Neuronal stem cell (in vitro differentiated cells): Measurements from ENCODE around the gene PCDHA9.
"Not testable (repeated sequence)": the region's sequence is repeated elsewhere in the genome, so short reads cannot be mapped to it uniquely, and the experiment has no call there.

ENCODE experiments used
- DNase-seq: peaks from one replicate; pipeline ENCODE4 v3.0.0-alpha.2; 2013; ENCODE audit warnings: low spot score
- H2AFZ ChIP-seq: one replicate; pipeline ENCODE4 v1.6.1; 2013; ENCODE audit warnings: mild to moderate bottlenecking, low read length, inconsistent platforms
- H2AK5ac ChIP-seq: 2 replicates; pipeline ENCODE4 v1.6.1; 2013; ENCODE audit warnings: low read depth, mild to moderate bottlenecking, inconsistent platforms, low read length, moderate library complexity, mixed read lengths
- H2BK120ac ChIP-seq: 2 replicates; pipeline ENCODE4 v1.6.1; 2013; ENCODE audit warnings: low read depth, mild to moderate bottlenecking, inconsistent platforms, low read length, moderate library complexity, mixed read lengths
- H2BK12ac ChIP-seq: one replicate; pipeline ENCODE4 v1.6.1; 2013; ENCODE audit warnings: low read length, inconsistent platforms
- H2BK15ac ChIP-seq: 2 replicates; pipeline ENCODE4 v1.6.1; 2013; ENCODE audit warnings: mild to moderate bottlenecking, low read length, inconsistent platforms, mixed read lengths
- H2BK5ac ChIP-seq: one replicate; pipeline ENCODE4 v1.6.1; 2013; ENCODE audit warnings: inconsistent platforms, mild to moderate bottlenecking, low read length, moderate library complexity
- H3K14ac ChIP-seq: one replicate; pipeline ENCODE4 v1.6.1; 2013; ENCODE audit warnings: low read length, inconsistent platforms
- H3K18ac ChIP-seq: 2 replicates; pipeline ENCODE4 v1.6.1; 2013; ENCODE audit warnings: low read length, inconsistent platforms
- H3K23ac ChIP-seq: 2 replicates; pipeline ENCODE4 v1.6.1; 2013; ENCODE audit warnings: low read depth, mild to moderate bottlenecking, mixed read lengths, low read length, inconsistent platforms; ENCODE audit not compliant: poor library complexity
- H3K27ac ChIP-seq: replicated peaks from 3 replicates; pipeline ENCODE4 v1.5.1; 2013; ENCODE audit warnings: low read length, inconsistent platforms
- H3K27me3 ChIP-seq, 3 experiments: 2 replicates each; pipeline ENCODE4 v1.6.1; 2013; ENCODE audit warnings: low read length in 3 of 3, mild to moderate bottlenecking in 2 of 3, inconsistent platforms in 1 of 3, low read depth in 1 of 3, mixed read lengths in 1 of 3, moderate library complexity in 1 of 3; ENCODE audit not compliant: control insufficient read depth in 3 of 3, insufficient read depth in 3 of 3
- H3K36me3 ChIP-seq, 2 donors: replicated peaks in 1 of 2; 2 replicates each; pipeline ENCODE4 v1.6.1; 2013; ENCODE audit warnings: low read length in 2 of 2; ENCODE audit not compliant: control insufficient read depth in 2 of 2, insufficient read depth in 2 of 2
- H3K4ac ChIP-seq: 2 replicates; pipeline ENCODE4 v1.6.1; 2013; ENCODE audit warnings: inconsistent platforms, mild to moderate bottlenecking, low read length, moderate library complexity
- H3K4me1 ChIP-seq, 2 donors: 1 replicate in 1 of 2; 2 replicates in 1 of 2; pipeline ENCODE4 v1.6.1; 2013; ENCODE audit warnings: low read length in 2 of 2, low read depth in 1 of 2; ENCODE audit not compliant: control insufficient read depth in 2 of 2, insufficient read depth in 1 of 2
- H3K4me2 ChIP-seq: one replicate; pipeline ENCODE4 v1.6.1; 2013; ENCODE audit warnings: mild to moderate bottlenecking, low read length, inconsistent platforms; ENCODE audit not compliant: insufficient read depth, poor library complexity, severe bottlenecking
- H3K4me3 ChIP-seq, 2 donors: 2 replicates each; pipeline ENCODE4 v1.5.1; 2013; ENCODE audit warnings: low read length in 2 of 2, mild to moderate bottlenecking in 2 of 2, inconsistent platforms in 1 of 2, moderate library complexity in 1 of 2
- H3K79me1 ChIP-seq: one replicate; pipeline ENCODE4 v1.6.1; 2013; ENCODE audit warnings: low read depth, mild to moderate bottlenecking, inconsistent platforms, low read length, moderate library complexity
- H3K9ac ChIP-seq: one replicate; pipeline ENCODE4 v1.6.1; 2013; ENCODE audit warnings: mild to moderate bottlenecking, low read depth, low read length, inconsistent platforms; ENCODE audit not compliant: poor library complexity
- H3K9me3 ChIP-seq, 2 donors: replicated peaks in 1 of 2; 2 replicates each; pipeline versions ENCODE3 to v1.6.1; 2013; ENCODE audit warnings: low read length in 2 of 2, mild to moderate bottlenecking in 2 of 2, inconsistent platforms in 1 of 2, low read depth in 1 of 2, mixed read lengths in 1 of 2, moderate library complexity in 1 of 2; ENCODE audit not compliant: control insufficient read depth in 2 of 2, insufficient read depth in 1 of 2
- H4K8ac ChIP-seq: one replicate; pipeline ENCODE4 v1.6.1; 2013; ENCODE audit warnings: low read depth, mild to moderate bottlenecking, inconsistent platforms, low read length, moderate library complexity
- H4K91ac ChIP-seq: one replicate; pipeline ENCODE4 v1.6.1; 2013; ENCODE audit warnings: low read length, low read depth, mild to moderate bottlenecking, inconsistent platforms; ENCODE audit not compliant: poor library complexity
- WGBS, 2 donors: extraction: QIAGEN DNeasy Blood & Tissue Kit; methylation state at CpG; one replicate each; pipeline ENCODE4 v1.1.7; 2013; ENCODE audit warnings: missing lambda C conversion rate in 2 of 2, mixed read lengths in 1 of 2; ENCODE audit not compliant: insufficient read length in 2 of 2, insufficient replicate concordance in 1 of 2; ENCODE audit errors: extremely low coverage in 2 of 2; 5-methylcytosine and 5-hydroxymethylcytosine counted together

Gene PCDHA9

GRCh38 chr5:140842798-140843733 is 5.1 kb upstream of the PCDHA9 start:
- no peaks in the 10 kb centered on the region for H3K79me1 ChIP-seq
- H2BK120ac ChIP-seq = no peak overlapping the region
- no peak overlapping the region for H2AFZ ChIP-seq
- peaks cover 0 to 15% of the 10 kb centered on the region in 2 donors for H3K36me3 ChIP-seq
- no peaks in the 10 kb centered on the region for H3K27me3 ChIP-seq
- no CpG with 5 or more reads among the region's 87 CpGs for WGBS, 2 donors
- no peaks in the 10 kb centered on the region for H3K4me1 ChIP-seq
- no peak overlapping the region for H2AK5ac ChIP-seq
- H3K4me3 ChIP-seq = no peak overlapping the region
- no peak overlapping the region for H3K4me2 ChIP-seq
- H4K8ac ChIP-seq = no peak overlapping the region
- no peak overlapping the region for H3K14ac ChIP-seq
- DNase-seq = no peak
- no peak overlapping the region for H2BK15ac ChIP-seq
- no peak overlapping the region for H3K9ac ChIP-seq
- H3K27ac ChIP-seq = no peak overlapping the region
- H3K18ac ChIP-seq = no peak overlapping the region
- H2BK12ac ChIP-seq = no peak overlapping the region
- no peak overlapping the region for H2BK5ac ChIP-seq
- H3K23ac ChIP-seq = no peak overlapping the region
- H4K91ac ChIP-seq = no peak overlapping the region
- H3K9me3 ChIP-seq = peaks cover 2 to 52% of the 10 kb centered on the region in 2 donors
- H3K4ac ChIP-seq = no peak overlapping the region

- not testable (repeated sequence) for H2BK12ac ChIP-seq, H3K9ac ChIP-seq, H3K27me3 ChIP-seq, H3K4ac ChIP-seq, H3K4me3 ChIP-seq, H2AK5ac ChIP-seq, H2BK5ac ChIP-seq, H4K8ac ChIP-seq, H3K36me3 ChIP-seq, H2BK120ac ChIP-seq, H2BK15ac ChIP-seq, H3K18ac ChIP-seq, H3K27ac ChIP-seq, H3K14ac ChIP-seq, H3K23ac ChIP-seq, H4K91ac ChIP-seq, H3K79me1 ChIP-seq, H2AFZ ChIP-seq, DNase-seq, H3K4me2 ChIP-seq, H3K4me1 ChIP-seq
- H3K9me3 ChIP-seq = peaks cover 0 to 30% of the 10 kb centered on the region in 2 donors
- WGBS, 2 donors = no CpG with 5 or more reads among the region's 101 CpGs
Observed at GRCh38 chr5:140849831-140850634, 1.9 kb downstream of the PCDHA9 start.

- Histone ChIP-seq H3K9ac (peak within 1 kb of the TSS; percentile 44), H3K18ac (no peak within 1 kb of the TSS), H2BK15ac (no peak within 1 kb of the TSS), H3K27me3 (no peaks in the 10 kb centered on the region), H3K23ac (no peak within 1 kb of the TSS), H3K4me3 (peak within 1 kb of the TSS in 1 of 2 donors; percentile 74), H3K36me3 (peaks cover 0 to 11% of the 10 kb centered on the region in 2 donors), H2AK5ac (no peak within 1 kb of the TSS), H4K8ac (no peak within 1 kb of the TSS), H3K14ac (no peak within 1 kb of the TSS), H3K4ac (no peak within 1 kb of the TSS), H3K4me1 (no peaks in the 10 kb centered on the region), H2BK5ac (no peak within 1 kb of the TSS), H2BK120ac (no peak within 1 kb of the TSS), H4K91ac (no peak within 1 kb of the TSS), H3K27ac (no peak within 1 kb of the TSS), H3K9me3 (peaks cover 5 to 34% of the 10 kb centered on the region in 2 donors), H3K4me2 (no peak within 1 kb of the TSS), H2AFZ (no peak within 1 kb of the TSS), H3K79me1 (peaks cover 4% of the 10 kb centered on the region), H2BK12ac (no peak within 1 kb of the TSS)
- no CpG with 5 or more reads among the region's 44 CpGs for WGBS, 2 donors
- DNase-seq = peak; percentile 24
Observed at GRCh38 chr5:140855772-140856674, 7.8 kb downstream of the PCDHA9 start, which contains the start of gene PCDHA10. Gene PCDHA10 (plus strand): TSS chr5:140855897. CDS start chr5:140856049, 152 bp downstream.
